A673 (cell line): Measurements from ENCODE around the gene GLCCI1. TPM values are rescaled to one million over a fixed set of nuclear protein-coding genes. Genes with fewer than 3 reads are reported as not detected.

Experiments
- BruUV-seq: library from RNA; stranded (reverse); fragments of 400-500 nt; replicated peaks from 2 replicates; lab custom pipeline; 2021; lab: Mats Ljungman, UMichigan
- CTCF ChIA-PET: fragments of 300-600 bp; sonication (Branson Sonifier 250); formaldehyde crosslinking; loops from one replicate; lab custom pipeline; 2022; ENCODE audit warnings: antibody characterized with exemption; lab: Charles Lee
- POLR2A ChIA-PET: fragments of 300-600 bp; sonication (Branson Sonifier 250); formaldehyde crosslinking; loops from one replicate; lab custom pipeline; 2022; ENCODE audit warnings: antibody characterized with exemption; ENCODE audit not compliant: low non-redundant PET; lab: Charles Lee
- DNase-seq: peaks from one replicate; pipeline ENCODE4 v3.0.0-alpha.2; 2015; ENCODE audit warnings: low spot score
- H3K27ac ChIP-seq: fragments of 200-600 bp; sonication (generic); 2 replicates; pipeline ENCODE4 v1.5.1; 2016; ENCODE audit warnings: mixed run types, low read depth, mild to moderate bottlenecking, mixed read lengths, antibody characterized with exemption, low read length; ENCODE audit not compliant: poor library complexity, severe bottlenecking
- H3K27me3 ChIP-seq: fragments of 200-600 bp; sonication (generic); replicated peaks from 2 replicates; pipeline ENCODE4 v1.6.1; 2017; ENCODE audit warnings: mixed run types, low read depth, mild to moderate bottlenecking, mixed read lengths, antibody characterized with exemption, low read length; ENCODE audit not compliant: insufficient read depth, poor library complexity
- H3K36me3 ChIP-seq: fragments of 200-600 bp; sonication (generic); 2 replicates; pipeline ENCODE4 v1.6.1; 2016; ENCODE audit warnings: mixed run types, mild to moderate bottlenecking, mixed read lengths, antibody characterized with exemption, low read length; ENCODE audit not compliant: insufficient read depth, poor library complexity, severe bottlenecking
- H3K4me1 ChIP-seq: fragments of 200-600 bp; sonication (generic); 2 replicates; pipeline ENCODE4 v1.6.1; 2017; ENCODE audit warnings: mixed run types, mild to moderate bottlenecking, mixed read lengths, antibody characterized with exemption, low read length; ENCODE audit not compliant: insufficient read depth, poor library complexity, severe bottlenecking
- H3K4me3 ChIP-seq: fragments of 200-600 bp; sonication (generic); 2 replicates; pipeline ENCODE4 v1.5.1; 2016; ENCODE audit warnings: low read depth, mixed run types, mild to moderate bottlenecking, mixed read lengths, low read length; ENCODE audit not compliant: poor library complexity, severe bottlenecking
- H3K9me3 ChIP-seq: fragments of 200-600 bp; sonication (generic); 2 replicates; pipeline ENCODE4 v1.6.1; 2016; ENCODE audit warnings: mixed run types, low read depth, mild to moderate bottlenecking, mixed read lengths, antibody characterized with exemption, low read length; ENCODE audit not compliant: poor library complexity, severe bottlenecking
- EZH2 ChIP-seq: fragments of 200-600 bp; sonication (generic); IDR thresholded peaks from 2 replicates; pipeline ENCODE4 v1.6.1; 2017; ENCODE audit warnings: borderline replicate concordance, low read depth, mild to moderate bottlenecking, mixed read lengths, antibody characterized with exemption, low read length; ENCODE audit not compliant: poor library complexity, severe bottlenecking
- intact Hi-C: fragments of 100-400 bp; cut with micrococcal nuclease; formaldehyde crosslinking; loops from one replicate; pipeline ENCODE4 v1.10.0; 2022; ENCODE audit not compliant: unreplicated experiment
- total RNA-seq: library from RNA; stranded (reverse); gene quantifications from 2 replicates; pipeline ENCODE4 v1.2.3, GENCODE V29; 2021
- TF ChIP-seq, protein P1 (sequence below): fragments of 300-800, 200-600 bp; sonication (generic); conservative IDR thresholded peaks from 2 replicates; pipeline ENCODE4 v1.5.1; 2017; ENCODE audit warnings: low read depth, mild to moderate bottlenecking, antibody characterized with exemption, low read length, moderate library complexity, mixed read lengths

The GLCCI1 gene
- total RNA-seq, 1 experiment from 2014 or later = 6.9 TPM

DNA sequence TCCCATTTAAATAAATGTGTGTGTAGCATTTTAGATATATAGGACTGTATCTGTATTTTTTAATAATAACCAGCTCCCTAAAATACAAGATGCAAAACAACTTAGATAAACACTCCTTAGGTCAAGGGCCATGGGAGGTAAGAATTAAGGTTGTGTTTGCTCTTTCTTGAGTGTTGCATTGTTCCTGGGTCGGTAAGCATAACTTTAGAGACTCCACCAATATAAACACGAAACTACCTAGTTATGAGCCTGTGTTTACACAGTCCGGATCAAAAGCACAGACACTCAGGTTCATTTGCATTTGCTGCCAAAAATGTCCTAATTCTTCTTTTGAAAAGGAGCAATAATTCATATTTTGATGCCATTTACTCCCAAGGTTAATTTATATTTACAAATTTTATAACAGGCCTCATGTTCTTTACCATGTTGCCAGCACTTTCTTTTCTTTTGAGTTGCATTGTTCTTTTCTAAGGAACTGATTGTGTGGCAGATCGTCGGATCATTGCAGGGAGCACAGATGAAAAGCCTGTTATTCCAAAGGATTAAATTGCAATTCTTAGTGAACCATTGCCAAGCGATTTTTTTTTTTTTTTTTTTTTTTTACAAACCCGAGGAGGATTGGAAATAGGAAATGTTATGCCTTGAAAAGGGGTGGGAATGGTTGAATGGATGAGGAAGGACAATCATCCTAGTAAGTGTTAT, 45.8 kb upstream of the GLCCI1 start:
- CTCF ChIA-PET = no interaction called here

DNA sequence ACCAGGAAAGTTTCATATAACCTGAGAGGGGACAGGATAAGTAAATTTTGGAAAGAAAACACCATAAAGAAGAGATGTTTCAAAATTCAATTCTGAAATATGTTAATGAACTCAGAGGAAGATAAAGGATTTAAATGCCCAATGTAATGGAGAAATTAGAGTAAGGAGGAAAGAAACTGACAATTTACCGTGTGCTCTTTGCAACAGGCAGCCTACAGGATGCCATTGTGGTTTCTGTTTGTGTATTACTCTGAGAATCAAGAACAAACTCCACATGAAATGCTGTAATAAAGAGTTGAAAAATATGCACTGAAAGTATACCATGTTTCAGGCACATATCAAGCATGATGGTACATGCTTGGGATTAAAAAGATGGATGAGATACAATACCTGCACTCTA, 44.8 kb upstream of the GLCCI1 start:
- TF ChIP-seq EZH2 = no peak
- TF ChIP-seq, protein P1, sequence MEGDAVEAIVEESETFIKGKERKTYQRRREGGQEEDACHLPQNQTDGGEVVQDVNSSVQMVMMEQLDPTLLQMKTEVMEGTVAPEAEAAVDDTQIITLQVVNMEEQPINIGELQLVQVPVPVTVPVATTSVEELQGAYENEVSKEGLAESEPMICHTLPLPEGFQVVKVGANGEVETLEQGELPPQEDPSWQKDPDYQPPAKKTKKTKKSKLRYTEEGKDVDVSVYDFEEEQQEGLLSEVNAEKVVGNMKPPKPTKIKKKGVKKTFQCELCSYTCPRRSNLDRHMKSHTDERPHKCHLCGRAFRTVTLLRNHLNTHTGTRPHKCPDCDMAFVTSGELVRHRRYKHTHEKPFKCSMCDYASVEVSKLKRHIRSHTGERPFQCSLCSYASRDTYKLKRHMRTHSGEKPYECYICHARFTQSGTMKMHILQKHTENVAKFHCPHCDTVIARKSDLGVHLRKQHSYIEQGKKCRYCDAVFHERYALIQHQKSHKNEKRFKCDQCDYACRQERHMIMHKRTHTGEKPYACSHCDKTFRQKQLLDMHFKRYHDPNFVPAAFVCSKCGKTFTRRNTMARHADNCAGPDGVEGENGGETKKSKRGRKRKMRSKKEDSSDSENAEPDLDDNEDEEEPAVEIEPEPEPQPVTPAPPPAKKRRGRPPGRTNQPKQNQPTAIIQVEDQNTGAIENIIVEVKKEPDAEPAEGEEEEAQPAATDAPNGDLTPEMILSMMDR = no peak
- intact Hi-C loops = no loop called here
- no peak overlapping the region for H3K4me3 ChIP-seq
- no TSS peak for BruUV-seq
- no peak overlapping the region for H3K27ac ChIP-seq
- no peaks in the 10 kb centered on the region for H3K36me3 ChIP-seq
- ChIA-PET POLR2A (no interaction called here), CTCF (no interaction called here)
- H3K4me1 ChIP-seq = no peaks in the 10 kb centered on the region
- no peak for DNase-seq
- no peaks in the 10 kb centered on the region for H3K9me3 ChIP-seq
- no peaks in the 10 kb centered on the region for H3K27me3 ChIP-seq

More for the DNA sequence above, 45.8 kb upstream of the GLCCI1 start:
- no TSS peak for BruUV-seq
- H3K27me3 ChIP-seq = no peaks in the 10 kb centered on the region
- no peaks in the 10 kb centered on the region for H3K9me3 ChIP-seq
- H3K4me3 ChIP-seq = no peak overlapping the region
- no peaks in the 10 kb centered on the region for H3K4me1 ChIP-seq
- no peak for DNase-seq
- no peaks in the 10 kb centered on the region for H3K36me3 ChIP-seq
- POLR2A ChIA-PET = no interaction called here
- no peak for TF ChIP-seq EZH2
- TF ChIP-seq, protein P1 = no peak
- H3K27ac ChIP-seq = no peak overlapping the region
- intact Hi-C loops = no loop called here

DNA sequence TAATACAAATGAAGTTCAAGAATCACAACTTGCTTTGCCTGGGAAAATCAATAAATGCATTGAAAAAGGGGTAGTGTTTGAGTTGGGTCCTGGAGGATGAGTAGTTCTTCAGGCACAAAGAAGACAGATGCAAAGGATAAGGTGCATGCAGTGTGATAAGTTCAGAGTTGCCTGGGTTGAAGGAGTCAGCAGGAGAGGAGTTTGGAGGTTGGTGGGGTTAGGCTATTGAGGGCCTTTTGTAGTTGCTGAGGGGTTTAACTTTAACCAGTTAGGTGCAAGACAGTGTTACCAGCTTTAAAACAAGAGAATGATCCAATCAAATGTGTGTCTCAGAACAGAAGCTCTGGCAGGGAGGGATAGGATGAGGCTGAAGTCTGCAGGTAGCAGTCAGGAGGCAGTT, 44.3 kb upstream of the GLCCI1 start:
- H3K4me1 ChIP-seq = no peaks in the 10 kb centered on the region
- H3K9me3 ChIP-seq = no peaks in the 10 kb centered on the region
- H3K27me3 ChIP-seq = no peaks in the 10 kb centered on the region
- H3K27ac ChIP-seq = no peak overlapping the region
- TF ChIP-seq EZH2 = no peak
- TF ChIP-seq, protein P1 = no peak
- no peak for DNase-seq
- BruUV-seq = no TSS peak
- H3K36me3 ChIP-seq = no peaks in the 10 kb centered on the region
- CTCF ChIA-PET = no interaction called here
- intact Hi-C loops = no loop called here
- no peak overlapping the region for H3K4me3 ChIP-seq
- POLR2A ChIA-PET = no interaction called here
